Sigmoid colon (tissue), 7 donors: ENCODE measurements around the gene GFRAL. TPM values are rescaled to one million over a fixed set of nuclear protein-coding genes. Genes with fewer than 3 reads are reported as not detected.

ENCODE experiments used
- DNase-seq: peaks from one replicate; pipeline ENCODE4 v3.0.0-alpha.2; 2019
- H3K27ac ChIP-seq, 4 donors: fragments of 200-600 bp; sonication (generic); one replicate each; pipeline ENCODE4 v1.5.1; 2016 to 2019; ENCODE audit warnings: mild to moderate bottlenecking in 1 of 4
- H3K27me3 ChIP-seq, 3 donors: fragments of 200-600 bp; sonication (generic); one replicate each; pipeline ENCODE4 v1.5.1; 2019; ENCODE audit warnings: mild to moderate bottlenecking in 1 of 3
- H3K36me3 ChIP-seq, 4 donors: fragments of 200-600 bp; sonication (generic); one replicate each; pipeline ENCODE4 v1.5.1; 2016 to 2019
- H3K4me1 ChIP-seq, 4 donors: fragments of 200-600 bp; sonication (generic); one replicate each; pipeline ENCODE4 v1.5.1; 2017 to 2019
- H3K4me3 ChIP-seq, 4 donors: fragments of 200-600 bp; sonication (generic); one replicate each; pipeline ENCODE4 v1.5.1; 2017 to 2019; ENCODE audit warnings: mild to moderate bottlenecking in 2 of 4, moderate library complexity in 1 of 4
- H3K9me3 ChIP-seq, 4 donors: fragments of 200-600 bp in 3 of 4; sonication (generic) in 3 of 4; one replicate each; pipeline versions ENCODE4 v1.5.1 to v1.6.1; 2013 to 2019
- EP300 ChIP-seq, 4 donors: sonication (generic); formaldehyde crosslinking; IDR thresholded peaks; one replicate each; pipeline ENCODE4 v1.6.1; 2017; ENCODE audit warnings: antibody characterized with exemption in 4 of 4
- POLR2A ChIP-seq, 2 donors: fragments of 450-650 bp; IDR thresholded peaks; one replicate each; pipeline ENCODE4 v1.6.1; 2016; ENCODE audit warnings: antibody characterized with exemption in 2 of 2, mild to moderate bottlenecking in 2 of 2, moderate library complexity in 2 of 2
- POLR2AphosphoS5 ChIP-seq, 4 donors: sonication (generic); formaldehyde crosslinking; IDR thresholded peaks; one replicate each; pipeline ENCODE4 v1.6.1; 2017; ENCODE audit warnings: antibody characterized with exemption in 4 of 4
- WGBS, 2 donors: extraction: QIAGEN DNeasy Blood & Tissue Kit; methylation state at CpG; one replicate each; pipeline ENCODE4 v1.1.7; 2013; 5-methylcytosine and 5-hydroxymethylcytosine counted together
- intact Hi-C: fragments of 100-400 bp; cut with DNase I; formaldehyde crosslinking; loops from one replicate; pipeline ENCODE4 v1.15.1; 2023
- polyA plus RNA-seq, 3 donors: library from polyadenylated mRNA; stranded (reverse); fragments of 200-250 nt; gene quantifications; one replicate each; pipeline ENCODE4 v1.2.3, GENCODE V29; 2013
- total RNA-seq, 4 donors: library from RNA; depleted of rRNA; stranded (reverse); fragments of >200 nt; gene quantifications; one replicate each; pipeline ENCODE4 v1.1.0, GENCODE V29; 2016
- TF ChIP-seq, protein P1 (sequence below), 4 experiments: fragments of 450-650 bp in 3 of 4; fragments of 200-600 bp in 1 of 4; IDR thresholded peaks; one replicate each; pipeline ENCODE4 v1.5.1; 2016 to 2019; ENCODE audit warnings: antibody characterized with exemption in 4 of 4, mild to moderate bottlenecking in 3 of 4, moderate library complexity in 2 of 4
- donor health status: healthy with polysubstance abuse.
- donor health status: Bipolar disorder and iron deficiency.
- donor health status: healthy.

GFRAL gene, protein sequence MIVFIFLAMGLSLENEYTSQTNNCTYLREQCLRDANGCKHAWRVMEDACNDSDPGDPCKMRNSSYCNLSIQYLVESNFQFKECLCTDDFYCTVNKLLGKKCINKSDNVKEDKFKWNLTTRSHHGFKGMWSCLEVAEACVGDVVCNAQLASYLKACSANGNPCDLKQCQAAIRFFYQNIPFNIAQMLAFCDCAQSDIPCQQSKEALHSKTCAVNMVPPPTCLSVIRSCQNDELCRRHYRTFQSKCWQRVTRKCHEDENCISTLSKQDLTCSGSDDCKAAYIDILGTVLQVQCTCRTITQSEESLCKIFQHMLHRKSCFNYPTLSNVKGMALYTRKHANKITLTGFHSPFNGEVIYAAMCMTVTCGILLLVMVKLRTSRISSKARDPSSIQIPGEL
- total RNA-seq (not detected), polyA plus RNA-seq (not detected)

DNA sequence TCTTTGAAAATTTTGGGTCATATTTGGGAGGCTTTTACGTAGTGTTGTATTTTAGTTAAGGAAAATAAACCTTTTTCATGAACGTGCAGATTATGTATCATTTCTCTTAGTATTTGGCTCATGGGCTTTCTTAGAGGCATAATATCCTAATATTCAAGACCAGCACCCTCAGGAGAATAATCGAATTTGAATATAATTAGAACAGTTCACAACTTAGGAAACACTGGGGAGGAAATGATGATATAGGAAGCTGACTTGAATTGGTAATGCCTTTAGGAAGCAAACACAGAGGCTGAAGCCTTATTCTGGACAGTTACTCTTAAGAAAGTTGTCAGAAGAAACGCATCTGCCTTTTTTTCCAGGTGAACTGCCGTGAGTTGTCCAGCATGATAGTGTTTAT lies at the start of gene GFRAL:
Gene GFRAL (plus strand): TSS at position 301 of the 400 bp plus-strand sequence. CDS start 86 bp downstream, at position 387.
- DNase-seq: no peak
- Histone ChIP-seq H3K4me1 (no peaks in the 10 kb centered on the region), H3K36me3 (no peaks in the 10 kb centered on the region), H3K4me3 (no peak within 1 kb of the TSS), H3K27ac (no peak within 1 kb of the TSS), H3K9me3 (no peaks in the 10 kb centered on the region), H3K27me3 (no peaks in the 10 kb centered on the region)
- TF ChIP-seq POLR2AphosphoS5 (IDR thresholded peaks at IDR 0.05): no peak
- no peak for TF ChIP-seq POLR2A (IDR thresholded peaks at IDR 0.05)
- TF ChIP-seq EP300 (IDR thresholded peaks at IDR 0.05): no peak
- TF ChIP-seq, protein P1, sequence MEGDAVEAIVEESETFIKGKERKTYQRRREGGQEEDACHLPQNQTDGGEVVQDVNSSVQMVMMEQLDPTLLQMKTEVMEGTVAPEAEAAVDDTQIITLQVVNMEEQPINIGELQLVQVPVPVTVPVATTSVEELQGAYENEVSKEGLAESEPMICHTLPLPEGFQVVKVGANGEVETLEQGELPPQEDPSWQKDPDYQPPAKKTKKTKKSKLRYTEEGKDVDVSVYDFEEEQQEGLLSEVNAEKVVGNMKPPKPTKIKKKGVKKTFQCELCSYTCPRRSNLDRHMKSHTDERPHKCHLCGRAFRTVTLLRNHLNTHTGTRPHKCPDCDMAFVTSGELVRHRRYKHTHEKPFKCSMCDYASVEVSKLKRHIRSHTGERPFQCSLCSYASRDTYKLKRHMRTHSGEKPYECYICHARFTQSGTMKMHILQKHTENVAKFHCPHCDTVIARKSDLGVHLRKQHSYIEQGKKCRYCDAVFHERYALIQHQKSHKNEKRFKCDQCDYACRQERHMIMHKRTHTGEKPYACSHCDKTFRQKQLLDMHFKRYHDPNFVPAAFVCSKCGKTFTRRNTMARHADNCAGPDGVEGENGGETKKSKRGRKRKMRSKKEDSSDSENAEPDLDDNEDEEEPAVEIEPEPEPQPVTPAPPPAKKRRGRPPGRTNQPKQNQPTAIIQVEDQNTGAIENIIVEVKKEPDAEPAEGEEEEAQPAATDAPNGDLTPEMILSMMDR (IDR thresholded peaks at IDR 0.05): no peak
- WGBS, 2 donors: 64 to 73% methylated on average over 5 of the region's 5 CpGs
- intact Hi-C loops: no loop called here

DNA sequence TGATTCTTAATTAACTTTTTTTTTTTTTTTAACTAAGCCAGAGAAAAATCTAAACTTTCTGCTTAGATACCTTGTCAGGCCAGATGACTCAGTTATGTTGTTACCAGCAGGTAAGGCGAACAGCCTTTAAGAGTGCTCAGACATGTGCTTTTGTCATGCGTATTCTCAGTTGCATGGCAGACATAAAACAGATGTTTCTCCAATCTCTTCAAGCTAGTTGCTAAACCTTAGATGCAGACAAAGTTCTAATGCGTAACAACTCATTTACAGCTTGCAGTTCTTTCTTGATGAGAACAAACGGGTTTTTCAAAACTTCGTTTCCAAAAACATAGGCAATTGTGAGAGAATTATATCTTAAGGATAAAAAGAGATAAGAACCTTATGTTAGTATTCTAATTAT lies 49.6 kb upstream of the GFRAL start:
- WGBS, 2 donors: 85 to 87% methylated on average over 5 of the region's 5 CpGs
- intact Hi-C loops: loop anchor here (5.0 to 10.0 kb wide), 2 partner anchors 677 to 1015 kb away; no protein-coding TSS in a partner anchor
- Histone ChIP-seq H3K27ac (no peak overlapping the region), H3K36me3 (no peaks in the 10 kb centered on the region), H3K27me3 (no peaks in the 10 kb centered on the region), H3K4me3 (no peak overlapping the region), H3K4me1 (no peaks in the 10 kb centered on the region), H3K9me3 (no peaks in the 10 kb centered on the region)
- TF ChIP-seq POLR2AphosphoS5 (IDR thresholded peaks at IDR 0.05) (peak in 1 of 4 donors; percentile 55), POLR2A (IDR thresholded peaks at IDR 0.05) (no peak), EP300 (IDR thresholded peaks at IDR 0.05) (no peak)
- TF ChIP-seq, protein P1 (IDR thresholded peaks at IDR 0.05): no peak
- DNase-seq: no peak

DNA sequence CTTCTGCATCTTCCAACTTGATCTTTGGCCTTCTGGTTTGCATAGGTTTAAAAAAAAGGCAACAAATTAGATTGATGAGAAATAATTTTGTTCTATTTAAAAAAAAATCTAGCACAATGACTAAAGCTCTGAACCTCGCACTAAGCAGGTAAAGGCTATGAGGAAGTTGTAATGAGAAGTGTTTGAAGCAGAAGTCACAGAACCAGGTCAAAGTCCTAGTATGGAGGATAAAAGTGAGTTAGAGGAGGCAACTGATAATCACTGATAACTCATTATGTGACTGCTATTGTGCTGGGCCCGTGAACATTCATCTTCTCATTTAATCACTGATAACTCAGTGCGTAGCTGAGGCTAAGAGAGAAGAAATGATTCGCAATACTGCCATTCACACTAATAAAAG lies 46.1 kb upstream of the GFRAL start:
- TF ChIP-seq POLR2A (IDR thresholded peaks at IDR 0.05): no peak
- TF ChIP-seq, protein P1 (IDR thresholded peaks at IDR 0.05): no peak
- no peak for TF ChIP-seq POLR2AphosphoS5 (IDR thresholded peaks at IDR 0.05)
- TF ChIP-seq EP300 (IDR thresholded peaks at IDR 0.05): no peak
- no peak overlapping the region for H3K4me3 ChIP-seq
- H3K9me3 ChIP-seq: no peaks in the 10 kb centered on the region
- H3K27me3 ChIP-seq: no peaks in the 10 kb centered on the region
- DNase-seq: no peak
- H3K36me3 ChIP-seq: no peaks in the 10 kb centered on the region
- H3K27ac ChIP-seq: no peak overlapping the region
- WGBS, 2 donors: 27 to 71% methylated on average over 4 of the region's 4 CpGs
- intact Hi-C loops: no loop called here
- no peaks in the 10 kb centered on the region for H3K4me1 ChIP-seq

DNA sequence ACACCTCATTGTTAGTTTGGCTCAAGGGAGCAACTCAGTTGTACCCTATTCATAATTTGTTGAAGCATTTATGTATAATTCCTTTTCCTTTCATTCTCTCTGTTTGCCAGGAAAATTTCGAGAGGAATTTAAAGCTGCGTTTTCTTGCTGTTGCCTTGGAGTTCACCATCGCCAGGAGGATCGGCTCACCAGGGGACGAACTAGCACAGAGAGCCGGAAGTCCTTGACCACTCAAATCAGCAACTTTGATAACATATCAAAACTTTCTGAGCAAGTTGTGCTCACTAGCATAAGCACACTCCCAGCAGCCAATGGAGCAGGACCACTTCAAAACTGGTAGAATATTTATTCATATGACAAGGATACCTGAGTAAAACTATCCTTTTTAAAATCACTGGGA lies 45.2 kb upstream of the GFRAL start:
- Histone ChIP-seq H3K4me1 (no peaks in the 10 kb centered on the region), H3K27me3 (no peaks in the 10 kb centered on the region), H3K4me3 (no peak overlapping the region), H3K27ac (no peak overlapping the region), H3K36me3 (no peaks in the 10 kb centered on the region), H3K9me3 (no peaks in the 10 kb centered on the region)
- no peak for TF ChIP-seq POLR2AphosphoS5 (IDR thresholded peaks at IDR 0.05)
- TF ChIP-seq POLR2A (IDR thresholded peaks at IDR 0.05): no peak
- no peak for TF ChIP-seq EP300 (IDR thresholded peaks at IDR 0.05)
- TF ChIP-seq, protein P1 (IDR thresholded peaks at IDR 0.05): no peak
- intact Hi-C loops: no loop called here
- WGBS, 2 donors: 86 to 91% methylated on average over 6 of the region's 6 CpGs
- DNase-seq: no peak
